Right lobe of liver (tissue), 4 donors: ENCODE measurements around the gene FBXL17.

Experiments used
- CTCF ChIP-seq, 4 donors: fragments of 200-600 bp in 3 of 4; fragments of 450-650 bp in 1 of 4; IDR thresholded peaks; one replicate each; pipeline versions ENCODE4 v1.5.1 to v1.8.0; 2016 to 2022; ENCODE audit warnings: antibody characterized with exemption in 4 of 4, mild to moderate bottlenecking in 2 of 4
- POLR2A ChIP-seq: fragments of 450-650 bp; IDR thresholded peaks from one replicate; pipeline ENCODE4 v1.6.1; 2017; ENCODE audit warnings: antibody characterized with exemption, mild to moderate bottlenecking
- donor health status: DM: no; HTN: no; CAD: no.
- donor health status: DM: no; HTN: no; CAD: no.
- donor health status: DM: no; HTN: yes; CAD: no.

DNA sequence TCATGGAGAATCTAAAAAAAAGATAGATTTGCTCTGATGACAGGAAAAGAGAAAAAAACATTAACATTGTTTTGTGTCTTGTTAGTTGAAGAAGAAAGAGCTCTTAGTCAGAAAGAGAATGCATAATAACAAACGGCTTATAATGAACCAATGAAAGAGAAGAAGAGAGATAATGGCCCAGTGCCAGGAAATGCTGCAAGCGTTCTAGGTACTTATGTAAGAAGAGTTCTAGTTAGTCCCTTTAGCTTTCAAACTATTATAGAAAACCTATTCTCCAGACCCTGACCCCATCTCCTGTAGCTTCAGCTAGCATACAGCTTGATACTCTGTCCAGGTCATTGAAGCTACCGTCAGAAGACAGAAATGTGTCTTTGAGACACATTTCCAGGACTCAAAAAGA lies 70.2 kb downstream of the FBXL17 start:
- TF ChIP-seq CTCF (IDR thresholded peaks at IDR 0.05): no peak
- TF ChIP-seq POLR2A: no peak
